Sigmoid colon (tissue), 7 donors: ENCODE results near the gene KCNG2. TPM values are rescaled to one million over a fixed set of nuclear protein-coding genes. Genes with fewer than 3 reads are reported as not detected.

Experiments used
- polyA plus RNA-seq, 3 donors: library from polyadenylated mRNA; stranded (reverse); fragments of 200-250 nt; gene quantifications; one replicate each; pipeline ENCODE4 v1.2.3, GENCODE V29; 2013
- total RNA-seq, 4 donors: library from RNA; depleted of rRNA; stranded (reverse); fragments of >200 nt; gene quantifications; one replicate each; pipeline ENCODE4 v1.1.0, GENCODE V29; 2016
- donor health status: healthy with polysubstance abuse.
- donor health status: Bipolar disorder and iron deficiency.
- donor health status: healthy.

KCNG2 gene
- total and polyA plus RNA-seq, 7 donors, result 0.15 to 0.41 TPM; not detected in 5

Other genes starting within 250 kb of the KCNG2 start
- 10 to 100 TPM; 11.1 to 14.7 (median 12.6) TPM for gene CTDP1, start 118.1 kb upstream of the KCNG2 start, total RNA-seq
- 10 to 100 TPM; 15.6 to 25.9 (median 22.3) TPM for gene CTDP1, start 118.1 kb upstream of the KCNG2 start, polyA plus RNA-seq
- 10 to 100 TPM; 27.3 to 33.2 (median 32.0) TPM for gene SLC66A2, start 153.7 kb downstream of the KCNG2 start, total RNA-seq
- gene SLC66A2, start 153.7 kb downstream of the KCNG2 start, polyA plus RNA-seq, result 10 to 100 TPM; 36.0 to 59.4 (median 49.2) TPM
- 10 to 100 TPM; 15.8 to 21.0 (median 19.3) TPM for gene HSBP1L1, start 166.7 kb downstream of the KCNG2 start, total RNA-seq
- gene HSBP1L1, start 166.7 kb downstream of the KCNG2 start, polyA plus RNA-seq, result 10 to 100 TPM; 37.9 to 86.5 (median 51.1) TPM
- gene TXNL4A, start 190.6 kb downstream of the KCNG2 start, total RNA-seq, result 10 to 100 TPM; 16.9 to 32.9 (median 27.1) TPM
- 10 to 100 TPM; 72.9 to 85.3 (median 85.3) TPM for gene TXNL4A, start 190.6 kb downstream of the KCNG2 start, polyA plus RNA-seq
- 10 to 100 TPM; 20.2 to 39.5 (median 28.4) TPM for gene RBFA, start 236.5 kb downstream of the KCNG2 start, total RNA-seq
- 10 to 100 TPM in 2 of 3 donors, 1 to 10 TPM in 1; 9.0 to 21.5 (median 10.8) TPM for gene RBFA, start 236.5 kb downstream of the KCNG2 start, polyA plus RNA-seq